MM.1S (cell line): ENCODE results near the gene FAM124B.

Experiments
- DNase-seq: peaks from one replicate; pipeline ENCODE4 v3.0.0-alpha.2; 2015
- H2AFZ ChIP-seq: fragments of 300-600 bp; sonication (generic); 2 replicates; pipeline ENCODE4 v1.6.0; 2016; ENCODE audit warnings: antibody characterized with exemption, low read length
- H3F3A ChIP-seq: fragments of 300-600 bp; sonication (generic); 2 replicates; pipeline ENCODE4 v1.6.1; 2016; ENCODE audit warnings: mild to moderate bottlenecking, antibody characterized with exemption, low read length, moderate library complexity, mixed read lengths; ENCODE audit not compliant: insufficient read depth
- H3K27ac ChIP-seq: fragments of 300-600 bp; sonication (generic); 2 replicates; pipeline ENCODE4 v1.5.1; 2016; ENCODE audit warnings: mild to moderate bottlenecking, low read length
- H3K27me3 ChIP-seq: fragments of 300-600 bp; sonication (generic); replicated peaks from 2 replicates; pipeline ENCODE4 v1.6.0; 2016; ENCODE audit warnings: low read length; ENCODE audit not compliant: insufficient read depth
- H3K36me3 ChIP-seq: fragments of 300-600 bp; sonication (generic); replicated peaks from 2 replicates; pipeline ENCODE4 v1.6.1; 2016; ENCODE audit warnings: mild to moderate bottlenecking, low read length, mixed read lengths; ENCODE audit not compliant: insufficient read depth
- H3K4me1 ChIP-seq: fragments of 300-600 bp; sonication (generic); 2 replicates; pipeline ENCODE4 v1.6.1; 2016; ENCODE audit warnings: low read length, mixed read lengths
- H3K4me2 ChIP-seq: fragments of 300-600 bp; sonication (generic); 2 replicates; pipeline ENCODE4 v1.6.0; 2016; ENCODE audit warnings: low read depth, low read length
- H3K4me3 ChIP-seq: fragments of 300-600 bp; sonication (generic); 2 replicates; pipeline ENCODE4 v1.5.1; 2016; ENCODE audit warnings: low read length, mixed read lengths
- H3K79me2 ChIP-seq: fragments of 300-600 bp; sonication (generic); 2 replicates; pipeline ENCODE4 v1.6.1; 2016; ENCODE audit warnings: mixed run types, low read length, mixed read lengths
- H3K9ac ChIP-seq: fragments of 300-600 bp; sonication (generic); 2 replicates; pipeline ENCODE4 v1.6.1; 2016; ENCODE audit warnings: low read length, mixed read lengths
- H3K9me2 ChIP-seq: fragments of 300-600 bp; sonication (generic); replicated peaks from 2 replicates; pipeline ENCODE4 v1.6.1; 2016; ENCODE audit warnings: mild to moderate bottlenecking, low read length, mixed read lengths; ENCODE audit not compliant: insufficient read depth
- H3K9me3 ChIP-seq: fragments of 300-600 bp; sonication (generic); replicated peaks from 2 replicates; pipeline ENCODE4 v1.6.1; 2016; ENCODE audit warnings: mild to moderate bottlenecking, low read length, mixed read lengths; ENCODE audit not compliant: insufficient read depth
- H4K20me1 ChIP-seq: fragments of 300-600 bp; sonication (generic); 2 replicates; pipeline ENCODE4 v1.6.1; 2016; ENCODE audit warnings: mild to moderate bottlenecking, low read length, moderate library complexity, mixed read lengths; ENCODE audit not compliant: insufficient read depth
- EZH2 ChIP-seq: fragments of 300-600 bp; sonication (generic); optimal IDR thresholded peaks from 2 replicates; pipeline ENCODE3; 2017; ENCODE audit warnings: low read depth, mild to moderate bottlenecking, antibody characterized with exemption, low read length, mixed read lengths
- EZH2phosphoT487 ChIP-seq: fragments of 300-600 bp; sonication (generic); IDR thresholded peaks from 2 replicates; pipeline ENCODE4 v1.6.1; 2018; ENCODE audit warnings: antibody characterized with exemption, low read length
- TF ChIP-seq, protein P1 (sequence below): fragments of 300-600 bp; sonication (generic); IDR thresholded peaks from 2 replicates; pipeline ENCODE4 v1.5.1; 2016; ENCODE audit warnings: antibody characterized with exemption, low read length, mixed read lengths

FAM124B gene

DNA sequence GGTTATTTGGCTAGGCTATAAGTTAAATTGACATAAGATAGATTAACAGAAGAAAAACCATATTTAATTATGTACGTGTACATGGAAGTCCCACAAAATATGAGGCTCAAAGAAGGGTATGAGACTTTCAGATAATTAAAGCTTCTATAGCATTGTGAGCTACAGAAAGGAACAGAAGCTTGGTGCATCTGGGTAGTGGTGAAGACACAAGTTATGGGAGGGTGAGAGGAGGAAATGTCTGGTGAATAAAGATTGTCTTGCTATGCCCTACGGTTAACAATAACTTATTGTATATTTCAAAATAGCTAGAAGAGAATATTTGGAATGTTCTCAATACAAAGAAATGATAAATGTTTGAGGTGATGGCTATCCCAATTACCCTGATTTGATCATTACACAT lies 6.8 kb upstream of the FAM124B start:
- H3K27ac ChIP-seq, result no peak overlapping the region
- no peaks in the 10 kb centered on the region for H4K20me1 ChIP-seq
- no peaks in the 10 kb centered on the region for H3K79me2 ChIP-seq
- H3K9me3 ChIP-seq, result no peaks in the 10 kb centered on the region
- no peaks in the 10 kb centered on the region for H3F3A ChIP-seq
- no peak for TF ChIP-seq EZH2phosphoT487
- TF ChIP-seq EZH2, result no peak
- TF ChIP-seq, protein P1, sequence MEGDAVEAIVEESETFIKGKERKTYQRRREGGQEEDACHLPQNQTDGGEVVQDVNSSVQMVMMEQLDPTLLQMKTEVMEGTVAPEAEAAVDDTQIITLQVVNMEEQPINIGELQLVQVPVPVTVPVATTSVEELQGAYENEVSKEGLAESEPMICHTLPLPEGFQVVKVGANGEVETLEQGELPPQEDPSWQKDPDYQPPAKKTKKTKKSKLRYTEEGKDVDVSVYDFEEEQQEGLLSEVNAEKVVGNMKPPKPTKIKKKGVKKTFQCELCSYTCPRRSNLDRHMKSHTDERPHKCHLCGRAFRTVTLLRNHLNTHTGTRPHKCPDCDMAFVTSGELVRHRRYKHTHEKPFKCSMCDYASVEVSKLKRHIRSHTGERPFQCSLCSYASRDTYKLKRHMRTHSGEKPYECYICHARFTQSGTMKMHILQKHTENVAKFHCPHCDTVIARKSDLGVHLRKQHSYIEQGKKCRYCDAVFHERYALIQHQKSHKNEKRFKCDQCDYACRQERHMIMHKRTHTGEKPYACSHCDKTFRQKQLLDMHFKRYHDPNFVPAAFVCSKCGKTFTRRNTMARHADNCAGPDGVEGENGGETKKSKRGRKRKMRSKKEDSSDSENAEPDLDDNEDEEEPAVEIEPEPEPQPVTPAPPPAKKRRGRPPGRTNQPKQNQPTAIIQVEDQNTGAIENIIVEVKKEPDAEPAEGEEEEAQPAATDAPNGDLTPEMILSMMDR, result no peak
- H3K27me3 ChIP-seq, result no peaks in the 10 kb centered on the region
- no peak overlapping the region for H3K9ac ChIP-seq
- no peak overlapping the region for H3K4me3 ChIP-seq
- no peaks in the 10 kb centered on the region for H3K36me3 ChIP-seq
- no peak for DNase-seq
- H3K4me2 ChIP-seq, result no peak overlapping the region
- H3K4me1 ChIP-seq, result no peaks in the 10 kb centered on the region
- no peak overlapping the region for H2AFZ ChIP-seq
- no peaks in the 10 kb centered on the region for H3K9me2 ChIP-seq

DNA sequence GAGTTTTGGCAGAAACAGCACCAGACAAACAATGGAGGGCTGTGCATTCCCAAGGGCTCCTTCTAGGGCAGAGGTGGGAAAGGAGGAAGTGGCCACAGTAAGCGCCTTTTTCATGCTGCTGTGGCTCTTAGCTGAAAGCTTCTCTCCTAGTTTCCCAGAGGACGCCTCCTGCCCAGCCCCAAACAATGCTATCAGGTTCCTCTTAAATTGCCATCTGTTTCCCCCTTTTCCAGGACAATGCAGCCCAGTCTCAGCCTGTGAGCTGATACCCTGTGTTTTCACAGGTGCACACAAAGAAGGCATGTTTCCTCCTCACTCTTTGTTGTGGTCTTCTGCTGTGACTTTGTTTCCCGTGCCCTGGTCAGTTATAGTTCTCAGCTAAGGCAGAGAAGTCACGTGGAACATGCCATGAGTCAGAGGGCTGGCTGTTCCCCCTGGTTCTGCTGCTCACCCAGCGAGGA lies 5.4 kb upstream of the FAM124B start:
- no peak for TF ChIP-seq EZH2
- TF ChIP-seq EZH2phosphoT487, result no peak
- TF ChIP-seq, protein P1, result no peak
- H3K4me2 ChIP-seq, result no peak overlapping the region
- H3K4me3 ChIP-seq, result no peak overlapping the region
- no peaks in the 10 kb centered on the region for H4K20me1 ChIP-seq
- no peaks in the 10 kb centered on the region for H3K4me1 ChIP-seq
- H3K79me2 ChIP-seq, result no peaks in the 10 kb centered on the region
- DNase-seq, result no peak
- H3K36me3 ChIP-seq, result no peaks in the 10 kb centered on the region
- H3F3A ChIP-seq, result no peaks in the 10 kb centered on the region
- no peaks in the 10 kb centered on the region for H3K9me3 ChIP-seq
- no peak overlapping the region for H3K9ac ChIP-seq
- no peak overlapping the region for H3K27ac ChIP-seq
- H2AFZ ChIP-seq, result no peak overlapping the region
- H3K9me2 ChIP-seq, result no peaks in the 10 kb centered on the region
- H3K27me3 ChIP-seq, result no peaks in the 10 kb centered on the region

DNA sequence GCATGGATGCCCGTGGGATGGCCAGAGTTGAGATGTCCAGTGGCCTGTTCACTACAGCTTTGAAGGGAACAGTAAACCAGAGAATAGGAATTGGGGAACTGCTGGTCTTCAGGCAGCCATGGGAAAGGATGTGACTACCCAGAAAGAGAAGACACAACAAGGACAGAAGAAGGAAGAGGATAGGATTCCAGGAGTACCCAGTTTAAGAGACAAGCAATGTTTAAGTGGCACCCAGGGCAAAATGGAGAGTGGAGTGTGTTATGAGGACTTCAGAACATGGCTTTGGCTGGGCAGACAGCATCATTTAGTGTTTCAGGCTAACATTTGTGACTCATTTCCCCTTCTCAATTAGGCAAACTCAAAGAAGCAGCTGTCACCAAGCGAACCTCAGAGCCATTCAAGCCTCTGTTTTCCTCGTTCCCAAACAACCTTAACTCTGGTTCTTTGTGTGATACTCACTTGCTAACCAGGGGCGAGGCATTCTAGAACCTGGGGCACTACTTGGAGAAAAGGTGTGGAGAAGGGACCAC lies 4.0 kb upstream of the FAM124B start:
- Histone ChIP-seq H4K20me1 (no peaks in the 10 kb centered on the region), H3K9ac (no peak overlapping the region), H3K9me2 (no peaks in the 10 kb centered on the region), H3K79me2 (no peaks in the 10 kb centered on the region), H3K9me3 (no peaks in the 10 kb centered on the region), H2AFZ (no peak overlapping the region), H3K27me3 (no peaks in the 10 kb centered on the region), H3F3A (no peaks in the 10 kb centered on the region), H3K27ac (no peak overlapping the region), H3K4me1 (no peaks in the 10 kb centered on the region), H3K4me2 (no peak overlapping the region), H3K4me3 (no peak overlapping the region), H3K36me3 (no peaks in the 10 kb centered on the region)
- DNase-seq, result no peak
- TF ChIP-seq, protein P1, result no peak
- TF ChIP-seq EZH2phosphoT487 (no peak), EZH2 (no peak)
